Neural crest cell (in vitro differentiated cells): Measurements from ENCODE around the gene CSNK2B. TPM values are rescaled to one million over a fixed set of nuclear protein-coding genes. Genes with fewer than 3 reads are reported as not detected.
A peak's percentile ranks its signal among the peaks of the same experiment; 100 is the strongest.

Experiments used
- DNase-seq: peaks from one replicate; pipeline ENCODE4 v3.0.0; 2021; ENCODE audit warnings: low read depth, mixed read lengths, low spot score
- H3K27ac Mint-ChIP-seq: one replicate; pipeline ENCODE4 v1.8.0; 2021; ENCODE audit warnings: mild to moderate bottlenecking, mixed read lengths; ENCODE audit not compliant: unreplicated experiment
- H3K27me3 Mint-ChIP-seq: 2 replicates; pipeline ENCODE4 v1.8.0; 2021; ENCODE audit warnings: low read depth, mild to moderate bottlenecking, mixed read lengths
- H3K36me3 Mint-ChIP-seq: 2 replicates; pipeline ENCODE4 v1.8.0; 2021; ENCODE audit warnings: low read depth, mild to moderate bottlenecking, mixed read lengths
- H3K4me1 Mint-ChIP-seq: 2 replicates; pipeline ENCODE4 v1.8.0; 2021; ENCODE audit warnings: mixed read lengths
- H3K4me3 Mint-ChIP-seq: one replicate; pipeline ENCODE4 v1.8.0; 2021; ENCODE audit warnings: mild to moderate bottlenecking, mixed read lengths
- H3K9me3 Mint-ChIP-seq: 2 replicates; pipeline ENCODE4 v1.8.0; 2021; ENCODE audit warnings: mixed read lengths
- CTCF ChIP-seq: fragments of 200-600 bp; sonication (generic); conservative IDR thresholded peaks from 2 replicates; pipeline ENCODE4 v1.5.0; 2021; ENCODE audit warnings: antibody characterized with exemption, mild to moderate bottlenecking
- total RNA-seq: library from RNA; stranded (reverse); gene quantifications from 2 replicates; pipeline ENCODE4 v1.2.1, GENCODE V29; 2021

CSNK2B gene
- total RNA-seq, 1 donor from 2014 or later = 188 TPM

- no peaks in the 10 kb centered on the region for H3K27me3 Mint-ChIP-seq
- TF ChIP-seq CTCF = no peak
- peaks cover 2% of the 10 kb centered on the region for H3K36me3 Mint-ChIP-seq
- peak overlapping the region; percentile 93 for H3K4me3 Mint-ChIP-seq
- no peaks in the 10 kb centered on the region for H3K9me3 Mint-ChIP-seq
- H3K4me1 Mint-ChIP-seq = peaks cover 63% of the 10 kb centered on the region
- no peak for DNase-seq
- H3K27ac Mint-ChIP-seq = peak overlapping the region; percentile 94
These were observed 6.1 kb upstream of the CSNK2B start for GRCh38 chr6:31659649-31660380.

- peaks cover 3% of the 10 kb centered on the region for H3K36me3 Mint-ChIP-seq
- no peaks in the 10 kb centered on the region for H3K27me3 Mint-ChIP-seq
- TF ChIP-seq CTCF = no peak
- no peaks in the 10 kb centered on the region for H3K9me3 Mint-ChIP-seq
- H3K4me3 Mint-ChIP-seq = peak within 1 kb of the TSS; percentile 93
- H3K4me1 Mint-ChIP-seq = peaks cover 59% of the 10 kb centered on the region
- peak within 1 kb of the TSS; percentile 95 for H3K27ac Mint-ChIP-seq
- peak; percentile 74 for DNase-seq
These were observed 5.3 kb upstream of the CSNK2B start, which contains the start of gene C6orf47 for GRCh38 chr6:31660381-31661261. Gene C6orf47 (minus strand): TSS chr6:31660778. CDS start chr6:31659947, 831 bp downstream.

GRCh38 chr6:31661262-31662123 is 4.4 kb upstream of the CSNK2B start:
- H3K4me1 Mint-ChIP-seq = peaks cover 64% of the 10 kb centered on the region
- H3K9me3 Mint-ChIP-seq = no peaks in the 10 kb centered on the region
- H3K4me3 Mint-ChIP-seq = peak overlapping the region; percentile 93

GRCh38 chr6:31662124-31662723 is 3.7 kb upstream of the CSNK2B start:
- H3K4me1 Mint-ChIP-seq = peaks cover 69% of the 10 kb centered on the region
- TF ChIP-seq CTCF = no peak
- peak overlapping the region; percentile 93 for H3K4me3 Mint-ChIP-seq
- no peak for DNase-seq
- no peak overlapping the region for H3K27ac Mint-ChIP-seq
- no peaks in the 10 kb centered on the region for H3K9me3 Mint-ChIP-seq
- H3K27me3 Mint-ChIP-seq = no peaks in the 10 kb centered on the region
- H3K36me3 Mint-ChIP-seq = peaks cover 5% of the 10 kb centered on the region

More at GRCh38 chr6:31661262-31662123, 4.4 kb upstream of the CSNK2B start:
- TF ChIP-seq CTCF = no peak
- Mint-ChIP-seq H3K27ac (peak overlapping the region; percentile 95), H3K27me3 (no peaks in the 10 kb centered on the region), H3K36me3 (peaks cover 5% of the 10 kb centered on the region)
- no peak for DNase-seq
